Esophagus muscularis mucosa (tissue), 4 donors: Measurements from ENCODE around the gene TENT5C. TPM values are rescaled to one million over a fixed set of nuclear protein-coding genes. Genes with fewer than 3 reads are reported as not detected.

ENCODE experiments used
- DNase-seq: peaks from one replicate; pipeline ENCODE4 v3.0.0-alpha.2; 2017; ENCODE audit errors: extremely low spot score
- H3K27ac ChIP-seq, 4 donors: fragments of 200-600 bp; sonication (generic); replicated peaks in 1 of 4; 1 replicate in 3 of 4; 2 replicates in 1 of 4; pipeline ENCODE4 v1.5.1; 2016 to 2019; ENCODE audit warnings: mild to moderate bottlenecking in 1 of 4
- H3K27me3 ChIP-seq, 4 donors: fragments of 200-600 bp; sonication (generic); one replicate each; pipeline versions ENCODE4 v1.5.1 to v1.6.0; 2016 to 2019
- H3K36me3 ChIP-seq, 4 donors: fragments of 200-600 bp; sonication (generic); one replicate each; pipeline ENCODE4 v1.5.1; 2016 to 2019
- H3K4me1 ChIP-seq, 4 donors: fragments of 200-600 bp; sonication (generic); one replicate each; pipeline ENCODE4 v1.5.1; 2016 to 2019
- H3K4me3 ChIP-seq, 4 donors: fragments of 200-600 bp; sonication (generic); 1 replicate in 2 of 4; 2 replicates in 2 of 4; pipeline ENCODE4 v1.5.1; 2016 to 2019; ENCODE audit warnings: mild to moderate bottlenecking in 4 of 4, moderate library complexity in 1 of 4
- H3K9me3 ChIP-seq, 4 donors: fragments of 200-600 bp; sonication (generic); 1 replicate in 3 of 4; 2 replicates in 1 of 4; pipeline ENCODE4 v1.5.1; 2016 to 2019
- EP300 ChIP-seq: sonication (generic); formaldehyde crosslinking; IDR thresholded peaks from one replicate; pipeline ENCODE4 v1.6.1; 2017; ENCODE audit warnings: antibody characterized with exemption
- POLR2A ChIP-seq: fragments of 450-650 bp; IDR thresholded peaks from one replicate; pipeline ENCODE4 v1.6.1; 2017; ENCODE audit warnings: antibody characterized with exemption, moderate library complexity, mild to moderate bottlenecking, low read depth
- POLR2AphosphoS5 ChIP-seq, 2 donors: sonication (generic); formaldehyde crosslinking; IDR thresholded peaks; one replicate each; pipeline ENCODE4 v1.6.1; 2017; ENCODE audit warnings: antibody characterized with exemption in 2 of 2
- WGBS: methylation state at CpG from one replicate; pipeline ENCODE4 v1.1.5; 2018; 5-methylcytosine and 5-hydroxymethylcytosine counted together
- intact Hi-C: fragments of 100-400 bp; cut with DNase I; formaldehyde crosslinking; loops from one replicate; pipeline ENCODE4 v1.15.1; 2023
- total RNA-seq, 4 donors: library from RNA; depleted of rRNA; stranded (reverse); fragments of >200 nt; gene quantifications; one replicate each; pipeline versions ENCODE4 v1.1.0 to v1.2.1, GENCODE V29; 2016
- TF ChIP-seq, protein P1 (sequence below), 3 experiments: fragments of 200-600 bp in 2 of 3; fragments of 450-650 bp in 1 of 3; sonication (generic) in 2 of 3; IDR thresholded peaks; one replicate each; pipeline ENCODE4 v1.5.1; 2017 to 2019; ENCODE audit warnings: antibody characterized with exemption in 3 of 3, mild to moderate bottlenecking in 2 of 3, moderate library complexity in 1 of 3

TENT5C gene
- total RNA-seq, 4 donors from 2014 or later, result 0.92 to 6.8 (median 2.5) TPM

DNA sequence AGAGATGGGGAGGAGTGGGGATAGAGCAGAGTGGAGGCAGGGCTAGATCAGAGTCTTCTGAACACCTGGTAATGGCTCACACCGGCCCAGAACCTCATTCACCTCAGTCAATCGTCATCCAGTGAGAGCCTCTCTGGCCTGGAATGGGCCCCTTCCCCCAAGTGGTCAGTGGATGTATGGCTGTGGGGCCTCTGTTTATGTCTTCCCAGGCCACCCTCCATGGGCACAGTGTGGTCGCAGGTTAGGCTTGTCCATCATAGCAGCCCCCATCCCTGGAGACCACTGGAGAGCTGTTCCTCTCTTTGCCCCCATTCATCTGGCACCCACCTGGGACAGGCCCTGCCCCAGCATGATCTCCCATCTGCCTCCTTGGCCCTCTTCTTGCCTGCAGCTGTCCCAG, 29.6 kb upstream of the TENT5C start:
- H3K36me3 ChIP-seq, result no peaks in the 10 kb centered on the region
- TF ChIP-seq EP300 (no peak), POLR2A (no peak), POLR2AphosphoS5 (IDR thresholded peaks at IDR 0.05) (no peak)
- TF ChIP-seq, protein P1, sequence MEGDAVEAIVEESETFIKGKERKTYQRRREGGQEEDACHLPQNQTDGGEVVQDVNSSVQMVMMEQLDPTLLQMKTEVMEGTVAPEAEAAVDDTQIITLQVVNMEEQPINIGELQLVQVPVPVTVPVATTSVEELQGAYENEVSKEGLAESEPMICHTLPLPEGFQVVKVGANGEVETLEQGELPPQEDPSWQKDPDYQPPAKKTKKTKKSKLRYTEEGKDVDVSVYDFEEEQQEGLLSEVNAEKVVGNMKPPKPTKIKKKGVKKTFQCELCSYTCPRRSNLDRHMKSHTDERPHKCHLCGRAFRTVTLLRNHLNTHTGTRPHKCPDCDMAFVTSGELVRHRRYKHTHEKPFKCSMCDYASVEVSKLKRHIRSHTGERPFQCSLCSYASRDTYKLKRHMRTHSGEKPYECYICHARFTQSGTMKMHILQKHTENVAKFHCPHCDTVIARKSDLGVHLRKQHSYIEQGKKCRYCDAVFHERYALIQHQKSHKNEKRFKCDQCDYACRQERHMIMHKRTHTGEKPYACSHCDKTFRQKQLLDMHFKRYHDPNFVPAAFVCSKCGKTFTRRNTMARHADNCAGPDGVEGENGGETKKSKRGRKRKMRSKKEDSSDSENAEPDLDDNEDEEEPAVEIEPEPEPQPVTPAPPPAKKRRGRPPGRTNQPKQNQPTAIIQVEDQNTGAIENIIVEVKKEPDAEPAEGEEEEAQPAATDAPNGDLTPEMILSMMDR (IDR thresholded peaks at IDR 0.05), result no peak
- no peaks in the 10 kb centered on the region for H3K9me3 ChIP-seq
- WGBS, result 88% methylated on average over 3 of the region's 3 CpGs
- no peak overlapping the region for H3K27ac ChIP-seq
- intact Hi-C loops, result no loop called here
- no peaks in the 10 kb centered on the region for H3K27me3 ChIP-seq
- no peaks in the 10 kb centered on the region for H3K4me1 ChIP-seq
- no peak for DNase-seq
- no peak overlapping the region for H3K4me3 ChIP-seq

DNA sequence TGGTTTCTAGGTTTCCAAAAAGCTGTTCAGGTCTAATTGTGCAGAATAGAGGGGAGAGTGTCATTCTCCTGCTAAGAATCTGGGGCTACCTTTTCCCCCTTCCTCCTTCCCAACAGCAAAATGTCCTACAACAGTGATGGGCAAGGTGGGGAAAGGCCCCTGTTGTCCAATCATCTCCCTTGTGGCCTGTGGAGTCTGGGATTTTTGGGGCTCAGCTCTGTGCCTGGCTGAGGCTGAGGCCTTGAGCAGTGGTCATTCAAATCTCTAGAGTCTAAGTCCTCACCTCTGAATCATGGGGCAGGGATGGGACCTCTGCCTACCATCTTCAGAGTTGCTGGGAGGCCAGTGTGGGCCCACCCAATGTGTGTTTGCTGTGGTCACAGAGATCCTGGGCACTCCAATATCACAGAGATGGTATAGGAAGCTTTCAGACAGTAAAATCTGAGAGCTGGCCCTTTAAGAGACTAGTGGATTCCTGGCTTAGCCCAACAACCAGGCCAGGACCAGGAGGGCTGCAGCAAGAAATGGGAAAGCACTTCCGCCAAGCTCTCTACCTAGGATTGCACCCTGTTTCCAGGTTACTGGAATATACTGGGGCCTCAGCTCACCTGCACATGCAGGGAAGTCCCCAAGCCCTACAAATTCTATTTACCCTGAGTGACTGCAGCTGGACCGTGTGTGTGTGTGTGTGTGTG, 28.5 kb upstream of the TENT5C start:
- Histone ChIP-seq H3K27me3 (no peaks in the 10 kb centered on the region), H3K4me3 (no peak overlapping the region), H3K9me3 (no peaks in the 10 kb centered on the region), H3K4me1 (peaks cover 0 to 2% (median 0%) of the 10 kb centered on the region in 4 donors), H3K27ac (no peak overlapping the region), H3K36me3 (no peaks in the 10 kb centered on the region)
- intact Hi-C loops, result no loop called here
- TF ChIP-seq POLR2AphosphoS5 (IDR thresholded peaks at IDR 0.05), result no peak
- TF ChIP-seq EP300, result no peak
- no peak for TF ChIP-seq POLR2A
- 89% methylated on average over 2 of the region's 2 CpGs for WGBS
- DNase-seq, result no peak

DNA sequence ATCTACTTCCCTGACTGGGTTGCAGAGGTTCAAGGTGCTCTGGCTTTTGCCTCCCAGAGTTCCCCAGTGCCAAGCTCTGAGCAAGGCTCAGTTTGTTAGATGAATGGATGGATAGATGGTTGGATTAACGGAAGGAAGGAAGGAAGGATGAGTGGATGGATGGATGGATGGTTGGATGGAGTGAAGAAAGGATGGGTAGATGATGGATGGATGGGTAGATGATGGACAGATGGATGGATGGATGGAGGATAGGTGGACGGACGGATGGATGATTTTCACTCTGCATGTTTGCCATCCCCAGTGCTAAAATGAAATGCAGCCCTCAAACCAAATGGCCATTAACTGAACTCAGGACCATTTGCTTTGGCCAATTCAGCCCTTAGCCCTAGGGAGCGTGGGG, 27.4 kb upstream of the TENT5C start:
- H3K9me3 ChIP-seq, result no peaks in the 10 kb centered on the region
- no peaks in the 10 kb centered on the region for H3K27me3 ChIP-seq
- DNase-seq, result no peak
- no peak overlapping the region for H3K4me3 ChIP-seq
- intact Hi-C loops, result no loop called here
- H3K4me1 ChIP-seq, result peaks cover 0 to 6% (median 0%) of the 10 kb centered on the region in 4 donors
- no peaks in the 10 kb centered on the region for H3K36me3 ChIP-seq
- no peak overlapping the region for H3K27ac ChIP-seq
- TF ChIP-seq EP300 (no peak), POLR2A (no peak), POLR2AphosphoS5 (IDR thresholded peaks at IDR 0.05) (no peak)
- TF ChIP-seq, protein P1 (IDR thresholded peaks at IDR 0.05), result no peak
- WGBS, result 96% methylated on average over 4 of the region's 4 CpGs

DNA sequence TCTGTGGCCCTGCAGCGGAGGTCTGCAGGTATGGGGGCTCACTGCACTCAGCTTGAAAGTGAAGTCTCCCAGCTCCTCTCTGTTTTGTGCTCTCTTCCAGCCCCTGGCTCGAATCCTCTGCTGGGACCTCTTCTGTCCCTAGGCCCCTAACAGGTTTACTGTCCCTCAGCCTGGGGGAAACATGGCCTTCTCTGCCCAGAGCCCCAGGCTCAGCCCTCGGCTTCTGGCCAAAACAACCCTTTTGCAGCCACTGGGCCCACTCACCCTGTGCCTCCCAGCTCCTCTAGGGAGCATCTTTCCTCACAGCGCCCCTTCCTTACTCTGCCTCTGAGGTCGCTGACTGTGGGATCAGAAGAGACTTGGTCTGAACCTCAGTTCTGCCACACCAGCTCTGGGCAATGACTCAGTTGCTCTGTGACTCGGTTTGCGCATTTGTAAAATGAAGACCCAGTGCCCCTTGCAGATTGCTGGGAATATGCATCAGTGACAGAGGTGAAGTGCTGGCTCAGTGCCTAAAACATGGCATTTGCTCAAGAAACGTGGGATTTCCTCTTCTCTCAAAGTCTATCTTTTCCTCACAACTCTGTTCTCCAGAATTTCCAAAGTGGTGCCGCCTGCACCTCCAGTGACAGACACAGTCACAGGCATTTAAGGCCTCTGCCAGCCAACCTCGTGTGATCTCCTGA, 26.5 kb upstream of the TENT5C start:
- WGBS, result 89% methylated on average over 10 of the region's 10 CpGs
- no peak for TF ChIP-seq POLR2A
- no peak for TF ChIP-seq POLR2AphosphoS5 (IDR thresholded peaks at IDR 0.05)
- TF ChIP-seq, protein P1 (IDR thresholded peaks at IDR 0.05), result no peak
- intact Hi-C loops, result no loop called here
- Histone ChIP-seq H3K4me3 (no peak overlapping the region), H3K27me3 (no peaks in the 10 kb centered on the region), H3K4me1 (peaks cover 0 to 6% (median 0%) of the 10 kb centered on the region in 4 donors), H3K9me3 (no peaks in the 10 kb centered on the region), H3K27ac (no peak overlapping the region), H3K36me3 (no peaks in the 10 kb centered on the region)
- no peak for DNase-seq

DNA sequence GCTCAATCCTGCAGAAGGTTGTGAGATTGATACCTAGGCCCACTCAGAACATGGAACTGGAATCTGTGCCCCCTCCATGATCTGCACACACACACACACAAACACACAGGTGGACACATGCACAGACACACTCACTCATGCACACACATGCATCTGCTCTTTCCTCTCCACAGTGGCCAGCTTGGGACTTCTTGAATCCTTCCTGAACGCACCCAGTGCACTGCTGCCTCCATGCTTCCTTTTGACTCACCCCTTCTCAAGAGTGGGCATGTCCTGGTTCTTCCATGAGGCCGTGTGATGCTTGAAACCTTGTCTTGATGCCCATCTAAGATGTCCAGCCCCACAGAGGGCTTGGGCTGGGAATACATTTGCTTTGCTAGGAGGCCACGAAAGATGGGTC, 25.4 kb upstream of the TENT5C start:
- Histone ChIP-seq H3K27me3 (no peaks in the 10 kb centered on the region), H3K27ac (no peak overlapping the region), H3K4me1 (peaks cover 0 to 6% (median 0%) of the 10 kb centered on the region in 4 donors), H3K9me3 (no peaks in the 10 kb centered on the region), H3K4me3 (no peak overlapping the region), H3K36me3 (no peaks in the 10 kb centered on the region)
- TF ChIP-seq POLR2A, result no peak
- no peak for TF ChIP-seq EP300
- TF ChIP-seq, protein P1 (IDR thresholded peaks at IDR 0.05), result no peak
- TF ChIP-seq POLR2AphosphoS5 (IDR thresholded peaks at IDR 0.05), result no peak
- DNase-seq, result no peak
- intact Hi-C loops, result no loop called here
- 49% methylated on average over 3 of the region's 3 CpGs for WGBS
